Liver (tissue), 9 donors: Measurements from ENCODE around the gene LMX1B. TPM values are rescaled to one million over a fixed set of nuclear protein-coding genes. Genes with fewer than 3 reads are reported as not detected.

Experiments used
- DNase-seq: peaks from one replicate; pipeline ENCODE4 v3.0.0-alpha.2; 2017; ENCODE audit warnings: low spot score
- H3K27ac ChIP-seq, 2 donors: one replicate each; pipeline ENCODE4 v1.7.0; 2013; ENCODE audit warnings: inconsistent platforms in 2 of 2, low read length in 2 of 2, control low read depth in 1 of 2, low read depth in 1 of 2, mild to moderate bottlenecking in 1 of 2
- H3K27me3 ChIP-seq, 4 donors: one replicate each; pipeline versions ENCODE4 v1.6.1 to v1.7.0; 2013; ENCODE audit warnings: low read length in 3 of 4, inconsistent platforms in 1 of 4, mild to moderate bottlenecking in 1 of 4, moderate library complexity in 1 of 4; ENCODE audit not compliant: control insufficient read depth in 4 of 4, insufficient read depth in 4 of 4
- H3K36me3 ChIP-seq, 4 donors: one replicate each; pipeline versions ENCODE4 v1.6.1 to v1.7.0; 2013; ENCODE audit warnings: low read length in 3 of 4, mild to moderate bottlenecking in 3 of 4, low read depth in 1 of 4, moderate library complexity in 1 of 4; ENCODE audit not compliant: control insufficient read depth in 4 of 4, insufficient read depth in 3 of 4
- H3K4me1 ChIP-seq, 4 donors: one replicate each; pipeline versions ENCODE4 v1.6.1 to v1.7.0; 2013; ENCODE audit warnings: low read length in 3 of 4, mild to moderate bottlenecking in 3 of 4, moderate library complexity in 1 of 4; ENCODE audit not compliant: control insufficient read depth in 4 of 4, insufficient read depth in 4 of 4
- H3K4me3 ChIP-seq, 3 donors: one replicate each; pipeline versions ENCODE4 v1.6.1 to v1.7.0; 2013; ENCODE audit warnings: low read length in 3 of 3, control low read depth in 1 of 3, low read depth in 1 of 3, mild to moderate bottlenecking in 1 of 3
- H3K9ac ChIP-seq, 2 donors: one replicate each; pipeline ENCODE4 v1.7.0; 2013; ENCODE audit warnings: low read length in 2 of 2, mild to moderate bottlenecking in 2 of 2, moderate library complexity in 2 of 2, control low read depth in 1 of 2, low read depth in 1 of 2
- H3K9me3 ChIP-seq, 4 donors: one replicate each; pipeline versions ENCODE4 v1.6.1 to v1.7.0; 2013; ENCODE audit warnings: low read length in 3 of 4; ENCODE audit not compliant: control insufficient read depth in 4 of 4
- ATF3 ChIP-seq: IDR thresholded peaks from 2 replicates; pipeline ENCODE4 v1.6.1; 2016; ENCODE audit warnings: antibody characterized with exemption
- CTCF ChIP-seq: fragments of 150-350 bp; IDR thresholded peaks from 2 replicates; pipeline ENCODE4 v1.5.1; 2017; ENCODE audit warnings: improper control_type of control experiment, low read depth, low read length; ENCODE audit not compliant: missing input control
- EGR1 ChIP-seq, 2 donors: IDR thresholded peaks; 2 replicates each; pipeline ENCODE4 v1.6.1; 2016 to 2018; ENCODE audit warnings: antibody characterized with exemption in 2 of 2, low read depth in 2 of 2
- FOXA1 ChIP-seq: IDR thresholded peaks from 2 replicates; pipeline ENCODE4 v1.6.1; 2016; ENCODE audit warnings: antibody characterized with exemption
- FOXA2 ChIP-seq: IDR thresholded peaks from 2 replicates; pipeline ENCODE4 v1.6.1; 2016; ENCODE audit warnings: antibody characterized with exemption
- GABPA ChIP-seq, 2 donors: IDR thresholded peaks in 1 of 2; conservative IDR thresholded peaks in 1 of 2; 2 replicates each; pipeline ENCODE4 v1.6.1; 2016; ENCODE audit warnings: antibody characterized with exemption in 2 of 2, mild to moderate bottlenecking in 1 of 2, moderate library complexity in 1 of 2
- HNF4A ChIP-seq, 2 donors: conservative IDR thresholded peaks; 2 replicates each; pipeline ENCODE4 v1.6.1; 2016; ENCODE audit warnings: antibody characterized with exemption in 2 of 2, mild to moderate bottlenecking in 2 of 2
- HNF4G ChIP-seq: IDR thresholded peaks from 2 replicates; pipeline ENCODE4 v1.6.1; 2016; ENCODE audit warnings: antibody characterized with exemption
- JUND ChIP-seq, 2 donors: IDR thresholded peaks; 2 replicates each; pipeline ENCODE4 v1.6.1; 2016; ENCODE audit warnings: antibody characterized with exemption in 2 of 2
- MAX ChIP-seq: IDR thresholded peaks from 2 replicates; pipeline ENCODE4 v1.6.1; 2016; ENCODE audit warnings: antibody characterized with exemption
- NR2F2 ChIP-seq: IDR thresholded peaks from 2 replicates; pipeline ENCODE4 v1.6.1; 2016; ENCODE audit warnings: antibody characterized with exemption
- RAD21 ChIP-seq, 2 donors: IDR thresholded peaks; 2 replicates each; pipeline ENCODE4 v1.6.1; 2016; ENCODE audit warnings: antibody characterized with exemption in 2 of 2, mild to moderate bottlenecking in 2 of 2
- REST ChIP-seq: IDR thresholded peaks from 2 replicates; pipeline ENCODE4 v1.6.1; 2016; ENCODE audit warnings: antibody characterized with exemption, mild to moderate bottlenecking
- RXRA ChIP-seq, 2 donors: IDR thresholded peaks; 2 replicates each; pipeline ENCODE4 v1.6.1; 2017 to 2018; ENCODE audit warnings: antibody characterized with exemption in 2 of 2, mild to moderate bottlenecking in 1 of 2
- SP1 ChIP-seq: IDR thresholded peaks from 2 replicates; pipeline ENCODE4 v1.6.1; 2018; ENCODE audit warnings: antibody characterized with exemption, mild to moderate bottlenecking
- TAF1 ChIP-seq: conservative IDR thresholded peaks from 2 replicates; pipeline ENCODE4 v1.6.1; 2016; ENCODE audit warnings: antibody characterized with exemption, mild to moderate bottlenecking
- YY1 ChIP-seq: IDR thresholded peaks from 2 replicates; pipeline ENCODE4 v1.6.1; 2016; ENCODE audit warnings: antibody characterized with exemption, mild to moderate bottlenecking
- ZBTB33 ChIP-seq: IDR thresholded peaks from 2 replicates; pipeline ENCODE4 v1.6.1; 2016; ENCODE audit warnings: antibody characterized with exemption
- WGBS: extraction: QIAGEN DNeasy Blood & Tissue Kit; methylation state at CpG from one replicate; pipeline ENCODE4 v1.1.7; 2013; 5-methylcytosine and 5-hydroxymethylcytosine counted together
- polyA plus RNA-seq, 2 donors: library from polyadenylated mRNA; stranded (reverse) in 1 of 2; unstranded in 1 of 2; fragments of 200-250 nt in 1 of 2; fragments of >200 nt in 1 of 2; fragmentation: Nextera tagmentation in 1 of 2; extraction: Ambion mirVana in 1 of 2; gene quantifications; one replicate each; pipeline versions ENCODE4 v1.2.1 to v1.2.3, GENCODE V29; 2013 to 2015
- total RNA-seq, 2 donors: library from RNA; depleted of rRNA; stranded (reverse); fragments of >200 nt; gene quantifications; one replicate each; pipeline ENCODE4 v1.2.3, GENCODE V29; 2014
- donor health status: healthy.
- donor health status: healthy.
- donor health status: healthy.
- donor health status: healthy.
- donor health status: healthy.

The LMX1B gene
- total and polyA plus RNA-seq, 4 donors, result not detected

- TF ChIP-seq ATF3, result no peak
These were observed 4.5 kb downstream of the LMX1B start (continued) for GRCh38 chr9:126618190-126618584.

GRCh38 chr9:126618585-126619360 lies 5.0 kb downstream of the LMX1B start:
- Histone ChIP-seq H3K27ac (no peak overlapping the region), H3K9ac (no peak overlapping the region), H3K27me3 (peaks cover 2 to 61% (median 31%) of the 10 kb centered on the region in 4 donors), H3K36me3 (no peaks in the 10 kb centered on the region), H3K4me3 (no peak overlapping the region), H3K9me3 (no peaks in the 10 kb centered on the region), H3K4me1 (peaks cover 5 to 22% (median 10%) of the 10 kb centered on the region in 4 donors)
- TF ChIP-seq FOXA1 (no peak), RXRA (IDR thresholded peaks at IDR 0.05) (no peak), ATF3 (no peak), SP1 (no peak), ZBTB33 (no peak), MAX (no peak), HNF4G (no peak), GABPA (IDR thresholded peaks at IDR 0.05 in 1 of 2, conservative IDR thresholded peaks at IDR 0.05 in 1 of 2) (no peak), TAF1 (no peak), JUND (IDR thresholded peaks at IDR 0.05) (no peak), YY1 (no peak), NR2F2 (no peak), HNF4A (conservative IDR thresholded peaks at IDR 0.05) (no peak), CTCF (no peak), RAD21 (IDR thresholded peaks at IDR 0.05) (no peak), FOXA2 (no peak), EGR1 (IDR thresholded peaks at IDR 0.05; ENCODE audit: low read depth in 2 of 2) (no peak), REST (no peak)
- 7% methylated on average over 50 of the region's 50 CpGs for WGBS
- no peak for DNase-seq
